Dendritic cell treated with granulocyte-macrophage colony-stimulating factor and Interleukin-4, amounts not matched to agents 40 ng/mL and 50 ng/mL, for 4 days (primary cell): ENCODE data around the gene DVL2.
A peak's percentile ranks its signal among the peaks of the same experiment; 100 is the strongest.
"Not testable (repeated sequence)": the region's sequence is repeated elsewhere in the genome, so short reads cannot be mapped to it uniquely, and the experiment has no call there.

Experiments
- H3K27ac Mint-ChIP-seq: one replicate; pipeline ENCODE4 v1.8.0; 2022; ENCODE audit warnings: mild to moderate bottlenecking, mixed read lengths
- H3K27me3 Mint-ChIP-seq: one replicate; pipeline ENCODE4 v1.8.0; 2022; ENCODE audit warnings: mild to moderate bottlenecking, mixed read lengths
- H3K36me3 Mint-ChIP-seq: one replicate; pipeline ENCODE4 v1.8.0; 2022; ENCODE audit warnings: low read depth, mixed read lengths
- H3K4me1 Mint-ChIP-seq: one replicate; pipeline ENCODE4 v1.8.0; 2022; ENCODE audit warnings: low read depth, mixed read lengths
- H3K4me3 Mint-ChIP-seq: one replicate; pipeline ENCODE4 v1.8.0; 2022; ENCODE audit warnings: mild to moderate bottlenecking, moderate library complexity, mixed read lengths
- H3K9me3 Mint-ChIP-seq: one replicate; pipeline ENCODE4 v1.8.0; 2022; ENCODE audit warnings: mixed read lengths
- intact Hi-C: fragments of 100-400 bp; cut with micrococcal nuclease; formaldehyde crosslinking; loops from one replicate; pipeline ENCODE4 v1.15.0; 2022

DVL2 gene

DNA sequence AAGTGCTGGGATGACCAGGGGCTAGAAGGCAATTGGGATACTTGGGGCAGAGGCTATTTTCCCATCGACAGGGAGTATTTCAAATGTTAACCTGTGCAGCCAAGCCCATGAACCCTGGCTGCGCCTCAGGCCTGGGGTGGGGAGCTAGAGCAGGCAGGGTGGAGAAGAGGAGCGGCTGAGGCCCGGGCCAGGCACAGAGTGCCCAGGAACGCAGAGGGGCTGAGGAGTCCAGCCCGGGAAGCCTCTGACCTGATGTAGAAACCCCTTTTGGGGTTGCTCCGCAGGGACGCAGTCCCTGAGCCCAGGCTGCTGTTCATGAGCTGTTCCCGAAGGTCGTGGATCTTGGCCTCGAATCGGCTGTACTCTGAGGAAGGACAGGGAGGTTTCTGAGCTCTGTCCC lies 38.3 kb downstream of the DVL2 start:
- no peaks in the 10 kb centered on the region for H3K27me3 Mint-ChIP-seq
- no peak overlapping the region for H3K4me3 Mint-ChIP-seq
- peaks cover 86% of the 10 kb centered on the region for H3K36me3 Mint-ChIP-seq
- intact Hi-C loops = no loop called here
- no peaks in the 10 kb centered on the region for H3K4me1 Mint-ChIP-seq
- H3K9me3 Mint-ChIP-seq = no peaks in the 10 kb centered on the region
- H3K27ac Mint-ChIP-seq = no peak overlapping the region

DNA sequence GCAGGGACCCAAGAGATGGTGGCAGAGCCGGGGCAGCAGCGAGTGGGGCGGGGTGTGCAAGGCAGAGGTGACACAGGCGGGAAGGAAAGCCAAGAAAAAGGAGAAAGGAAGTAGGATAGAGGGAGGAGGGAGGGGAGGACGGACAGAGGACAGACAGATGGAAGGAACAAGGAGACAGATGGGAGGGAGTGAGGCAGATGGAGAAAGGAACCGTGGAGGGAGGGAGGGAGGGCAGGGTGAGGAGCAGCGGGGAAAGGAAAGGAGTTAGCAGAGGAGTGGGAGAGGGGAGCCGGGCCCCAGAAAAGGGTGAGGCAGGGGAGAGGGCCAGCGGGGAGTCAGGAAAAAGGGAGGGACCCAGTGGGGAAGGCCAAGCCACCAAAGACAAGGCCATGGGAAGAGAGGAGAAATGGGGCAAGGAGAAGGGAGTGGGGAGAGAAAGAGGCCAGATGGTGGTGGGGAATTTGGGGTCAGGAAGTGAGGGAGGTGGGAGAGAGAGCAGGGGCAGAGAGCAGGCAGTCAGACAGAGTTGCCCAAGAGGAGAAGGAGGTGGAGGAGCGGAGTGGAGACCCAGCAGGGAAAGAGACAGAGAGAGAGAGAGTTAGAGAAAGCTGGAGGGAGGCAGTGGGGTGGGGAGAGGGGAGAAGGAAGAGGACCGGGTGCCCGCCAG lies 41.9 kb downstream of the DVL2 start:
- Mint-ChIP-seq H3K4me1 (no peaks in the 10 kb centered on the region), H3K9me3 (no peaks in the 10 kb centered on the region), H3K36me3 (peaks cover 87% of the 10 kb centered on the region), H3K27me3 (no peaks in the 10 kb centered on the region), H3K4me3 (no peak overlapping the region), H3K27ac (no peak overlapping the region)
- intact Hi-C loops = no loop called here

DNA sequence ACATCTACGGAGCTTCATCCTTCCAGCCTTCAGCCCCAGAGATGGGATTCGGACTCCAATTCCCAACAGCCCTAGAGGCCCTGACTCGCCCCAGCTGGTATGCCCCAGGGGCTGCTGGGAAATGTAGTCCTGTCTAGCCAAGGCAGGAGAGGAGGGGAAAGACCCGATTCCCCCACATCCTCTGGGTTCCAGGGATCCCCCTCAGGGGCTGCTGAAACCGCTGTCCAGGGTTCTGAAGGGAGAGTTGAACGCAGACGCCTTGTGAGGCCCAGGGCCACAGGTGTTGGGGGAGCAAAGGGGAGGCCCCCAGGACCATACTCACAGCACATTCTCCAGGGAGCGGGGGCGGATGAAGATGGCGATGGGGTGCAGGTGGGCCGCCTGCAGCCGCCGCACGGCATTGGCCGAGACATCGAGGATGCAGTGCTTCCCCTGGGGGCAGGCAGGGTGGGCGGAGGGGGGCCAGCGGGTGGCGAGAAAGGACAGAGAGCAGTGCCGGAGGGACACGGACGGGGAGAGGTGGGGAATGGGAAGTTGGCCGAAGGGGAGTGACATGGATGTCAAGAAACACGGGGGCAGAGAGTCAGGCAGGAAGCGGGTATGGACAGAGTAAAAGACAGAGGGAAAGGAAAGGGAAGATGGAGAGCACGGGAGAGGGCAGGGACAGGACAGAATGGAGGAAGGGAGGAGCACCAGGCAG lies 42.6 kb downstream of the DVL2 start:
- peaks cover 80% of the 10 kb centered on the region for H3K36me3 Mint-ChIP-seq
- H3K9me3 Mint-ChIP-seq = no peaks in the 10 kb centered on the region
- no peak overlapping the region for H3K4me3 Mint-ChIP-seq
- no peaks in the 10 kb centered on the region for H3K27me3 Mint-ChIP-seq
- no peak overlapping the region for H3K27ac Mint-ChIP-seq
- peaks cover 2% of the 10 kb centered on the region for H3K4me1 Mint-ChIP-seq
- intact Hi-C loops = no loop called here

DNA sequence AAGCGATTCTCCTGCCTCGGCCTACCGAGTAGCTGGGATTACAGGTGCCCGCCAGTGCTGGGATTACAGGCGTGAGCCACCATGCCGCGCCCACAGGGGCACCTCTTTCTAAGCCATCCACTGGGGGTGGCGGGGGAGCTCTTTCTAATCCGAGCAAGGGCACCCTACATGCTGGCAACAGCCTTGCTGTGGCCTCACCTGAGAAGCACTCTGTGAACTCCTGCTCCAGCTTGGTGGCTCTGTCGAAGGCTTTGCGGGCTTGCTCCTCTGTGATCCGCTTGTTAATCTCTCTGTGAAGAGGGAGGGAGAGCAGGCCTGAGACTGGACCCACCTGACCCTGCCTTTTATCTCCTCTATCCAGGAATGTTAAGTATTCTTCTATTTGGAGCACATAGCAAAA lies 43.2 kb downstream of the DVL2 start:
- Mint-ChIP-seq H3K27me3 (no peaks in the 10 kb centered on the region), H3K9me3 (no peaks in the 10 kb centered on the region), H3K4me1 (peaks cover 8% of the 10 kb centered on the region), H3K27ac (no peak overlapping the region), H3K36me3 (peaks cover 73% of the 10 kb centered on the region), H3K4me3 (no peak overlapping the region)
- intact Hi-C loops = no loop called here

DNA sequence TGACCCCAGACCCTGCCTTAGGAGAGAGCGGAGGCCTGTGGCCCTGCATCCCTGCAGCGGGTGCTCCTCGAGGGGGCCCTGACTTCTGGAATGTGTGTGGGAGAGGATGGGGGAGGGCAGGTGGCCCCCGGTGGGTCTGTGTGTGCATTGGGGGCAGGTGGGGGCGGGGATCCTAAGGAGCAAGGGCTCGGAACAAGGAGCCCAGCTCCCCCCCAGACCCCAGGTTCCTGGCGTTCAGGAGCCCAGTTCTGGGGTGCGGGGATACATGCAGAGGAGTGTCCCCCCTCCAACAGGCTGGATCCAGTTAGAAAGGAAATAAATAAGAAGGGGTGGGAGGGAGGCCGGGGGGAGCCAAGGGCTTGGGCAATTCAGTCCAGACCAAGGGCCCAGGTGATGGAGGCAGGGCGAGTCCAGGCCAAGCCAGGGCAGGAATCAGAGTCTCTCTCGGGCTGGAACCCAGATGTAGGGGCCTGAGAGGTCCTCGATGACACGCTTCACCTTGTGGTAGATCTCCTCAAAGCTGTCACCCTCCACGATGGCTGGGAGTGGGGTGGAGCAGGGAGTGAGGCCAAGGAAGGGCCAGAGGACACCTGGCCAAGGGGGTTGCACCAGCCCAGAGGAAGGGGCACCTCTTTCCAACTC lies 43.9 kb downstream of the DVL2 start:
- H3K36me3 Mint-ChIP-seq = peaks cover 67% of the 10 kb centered on the region

DNA sequence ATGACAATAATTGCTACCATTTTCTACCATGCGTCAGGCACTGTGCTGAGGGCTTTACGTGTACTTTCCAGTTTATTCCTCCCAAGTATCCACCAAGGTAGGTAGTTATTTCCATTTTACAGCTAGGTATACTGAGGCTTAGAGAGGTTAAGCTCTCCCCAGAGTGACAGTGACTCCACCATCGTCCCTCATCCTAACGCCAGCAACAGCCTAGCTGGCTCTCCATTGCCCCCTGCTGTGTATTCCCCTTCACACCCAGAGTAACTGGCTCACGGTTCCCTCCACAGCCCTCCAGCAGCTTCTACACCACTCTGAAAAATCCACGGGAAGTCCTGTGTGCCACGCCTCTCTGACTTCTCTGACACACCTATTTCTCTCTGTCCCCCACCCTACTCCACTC lies 48.1 kb downstream of the DVL2 start:
- Mint-ChIP-seq H3K36me3 (peaks cover 25% of the 10 kb centered on the region), H3K4me3 (no peak overlapping the region), H3K27ac (no peak overlapping the region), H3K4me1 (peaks cover 22% of the 10 kb centered on the region), H3K27me3 (peaks cover 1% of the 10 kb centered on the region), H3K9me3 (no peaks in the 10 kb centered on the region)
- intact Hi-C loops = no loop called here

More for the DNA sequence above, 43.9 kb downstream of the DVL2 start:
- H3K4me3 Mint-ChIP-seq = no peak overlapping the region
- intact Hi-C loops = no loop called here
- no peak overlapping the region for H3K27ac Mint-ChIP-seq
- H3K9me3 Mint-ChIP-seq = no peaks in the 10 kb centered on the region
- peaks cover 8% of the 10 kb centered on the region for H3K4me1 Mint-ChIP-seq
- H3K27me3 Mint-ChIP-seq = no peaks in the 10 kb centered on the region

DNA sequence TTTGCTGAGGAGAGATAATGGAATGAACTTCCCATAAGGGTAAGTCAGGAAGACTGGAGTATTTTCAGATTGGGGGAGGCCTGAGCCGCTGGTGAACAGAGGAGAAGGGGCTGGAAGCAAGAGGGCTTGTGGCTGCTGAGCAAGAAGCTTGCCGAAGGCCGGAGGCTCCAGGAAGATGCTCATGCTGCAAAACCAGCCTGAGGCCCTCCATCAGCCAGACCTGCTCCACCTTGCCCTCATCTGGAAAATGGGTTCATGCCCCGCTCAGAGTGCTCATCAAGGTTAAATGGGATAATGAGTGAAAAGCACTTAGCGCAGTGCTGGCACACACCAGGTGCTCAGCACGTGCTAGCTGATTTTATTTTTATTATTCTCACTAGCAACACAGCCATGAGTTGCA lies 49.7 kb downstream of the DVL2 start:
- Mint-ChIP-seq H3K36me3 (peaks cover 9% of the 10 kb centered on the region), H3K27ac (no peak overlapping the region), H3K4me1 (peaks cover 22% of the 10 kb centered on the region), H3K4me3 (no peak overlapping the region), H3K27me3 (peaks cover 2% of the 10 kb centered on the region), H3K9me3 (no peaks in the 10 kb centered on the region)
- intact Hi-C loops = no loop called here

DNA sequence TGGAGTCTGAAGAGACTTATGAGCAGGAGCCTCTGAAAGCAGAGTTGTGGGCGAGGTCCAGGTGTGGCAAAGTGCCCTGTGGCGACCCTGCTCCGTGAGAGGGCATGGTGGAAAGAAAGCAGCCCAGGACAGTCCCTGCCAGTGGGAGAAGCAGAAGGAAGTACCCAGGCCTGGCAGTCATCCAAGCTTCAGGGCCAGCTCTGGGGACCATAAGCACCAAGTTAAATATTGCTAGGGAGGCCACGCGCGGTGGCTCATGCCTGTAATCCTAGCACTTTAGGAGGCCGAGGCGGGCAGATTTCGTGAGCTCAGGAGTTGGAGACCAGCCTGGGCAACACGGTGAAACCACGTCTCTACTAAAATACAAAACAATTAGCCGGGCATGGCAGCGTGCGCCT lies 50.2 kb downstream of the DVL2 start:
- peaks cover 22% of the 10 kb centered on the region for H3K4me1 Mint-ChIP-seq
- H3K27me3 Mint-ChIP-seq = peaks cover 5% of the 10 kb centered on the region
- H3K4me3 Mint-ChIP-seq = no peak overlapping the region
- intact Hi-C loops = no loop called here
- no peak overlapping the region for H3K27ac Mint-ChIP-seq
- no peaks in the 10 kb centered on the region for H3K9me3 Mint-ChIP-seq
- peaks cover 4% of the 10 kb centered on the region for H3K36me3 Mint-ChIP-seq

DNA sequence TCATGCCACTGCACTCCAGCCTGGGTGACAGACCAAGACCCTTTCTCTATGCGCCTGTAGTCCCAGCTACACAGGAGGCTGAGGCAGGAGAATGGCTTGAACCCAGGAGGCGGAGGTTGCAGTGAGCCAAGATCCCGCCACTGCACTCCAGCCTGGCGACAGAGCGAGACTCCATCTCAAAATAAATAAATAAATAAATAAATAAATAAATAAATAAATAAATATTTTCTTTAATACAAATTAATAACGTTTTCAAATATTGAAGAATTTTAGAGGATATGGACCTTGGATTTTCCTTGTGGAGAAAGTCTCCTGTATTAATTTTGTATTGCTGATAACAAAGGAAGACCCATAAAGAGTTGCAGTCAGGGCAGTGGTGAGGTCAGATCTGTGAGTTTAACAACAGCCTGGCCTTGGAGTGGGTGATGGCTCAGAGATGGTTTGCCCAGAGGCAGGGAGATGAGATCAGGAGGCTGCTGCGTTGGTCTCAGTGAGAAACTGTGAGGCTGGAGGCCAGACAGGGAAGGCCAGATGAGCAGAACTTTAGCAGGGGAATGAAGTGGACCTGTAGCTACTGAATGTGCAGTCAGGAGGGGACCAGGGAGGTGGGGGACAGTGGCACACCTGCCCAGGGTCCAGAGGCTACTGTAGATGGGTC lies 50.8 kb downstream of the DVL2 start:
- no peak overlapping the region for H3K27ac Mint-ChIP-seq

DNA sequence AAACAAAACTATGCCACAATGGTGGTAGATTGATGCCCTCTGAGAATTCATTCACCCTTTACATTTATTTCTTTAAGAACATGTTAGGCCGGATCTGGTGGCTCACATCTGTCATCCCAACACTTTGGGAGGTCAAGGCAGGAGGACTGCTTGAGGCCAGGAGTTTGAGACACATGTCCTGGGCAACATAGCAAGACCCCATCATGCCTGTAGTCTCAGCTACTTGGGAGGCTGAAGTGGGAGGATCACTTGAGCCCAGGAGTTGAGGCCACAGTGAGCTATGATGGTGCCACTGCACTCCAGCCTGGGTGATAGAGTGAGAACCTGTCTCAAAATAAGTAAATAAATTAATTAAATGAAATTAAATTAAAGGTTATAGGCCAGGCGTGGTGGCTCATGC lies 52.2 kb downstream of the DVL2 start:
- Mint-ChIP-seq H3K27me3 (peaks cover 15% of the 10 kb centered on the region), H3K4me1 (peaks cover 30% of the 10 kb centered on the region)
- H3K9me3 Mint-ChIP-seq, H3K27ac Mint-ChIP-seq, H3K36me3 Mint-ChIP-seq, intact Hi-C loops, H3K4me3 Mint-ChIP-seq: not testable (repeated sequence)

More for the DNA sequence above, 50.8 kb downstream of the DVL2 start:
- peaks cover 22% of the 10 kb centered on the region for H3K4me1 Mint-ChIP-seq
- peaks cover 7% of the 10 kb centered on the region for H3K27me3 Mint-ChIP-seq
- H3K4me3 Mint-ChIP-seq = no peak overlapping the region
- no peaks in the 10 kb centered on the region for H3K36me3 Mint-ChIP-seq
- no peaks in the 10 kb centered on the region for H3K9me3 Mint-ChIP-seq
- intact Hi-C loops = no loop called here

DNA sequence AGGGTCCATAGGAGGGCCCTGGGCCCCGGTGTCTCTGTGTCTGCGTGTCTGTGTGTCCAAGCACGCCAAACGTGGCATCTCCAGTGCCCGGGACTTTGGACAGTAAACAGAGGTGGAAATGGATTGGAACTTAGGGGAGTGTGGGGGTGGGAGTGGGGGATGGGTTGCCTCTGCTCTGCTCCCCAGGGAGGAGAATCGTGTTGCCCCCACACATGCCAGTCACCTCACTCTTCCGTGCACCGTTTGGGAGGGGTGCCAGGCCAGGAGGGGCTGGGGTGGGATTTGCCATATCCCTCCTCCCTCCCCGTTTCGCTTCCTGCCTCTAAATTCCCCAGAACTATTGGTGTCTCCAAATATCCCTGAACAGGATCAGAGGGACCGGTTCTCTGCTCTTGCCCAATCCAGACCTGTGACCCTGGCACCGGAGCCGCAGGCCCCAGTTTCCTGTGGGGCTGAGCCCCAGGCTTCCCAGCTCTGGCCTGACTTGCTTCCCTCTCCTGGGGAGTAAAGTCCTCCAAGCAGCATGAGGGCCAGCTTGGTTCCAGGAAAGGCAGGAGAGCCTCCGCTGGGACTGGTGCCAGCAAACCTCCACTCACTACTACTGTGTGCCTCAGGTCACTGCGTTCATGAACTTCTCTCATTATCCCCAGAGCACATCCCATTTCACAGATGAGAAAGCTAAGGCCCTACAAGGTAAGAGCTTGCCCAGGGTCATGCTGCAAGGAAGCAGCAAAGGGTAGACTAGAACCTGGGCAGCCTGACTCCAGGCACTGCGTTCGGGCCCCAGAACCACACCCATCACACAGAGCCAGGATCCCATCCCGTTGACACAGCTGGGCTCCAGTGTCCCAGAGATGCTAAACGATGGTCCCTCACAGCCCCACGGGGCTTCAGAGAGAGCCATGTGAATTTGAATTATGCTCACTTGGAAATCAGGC lies 54.7 kb downstream of the DVL2 start, which contains the start of gene ASGR1:
Gene ASGR1, minus strand, starts transcription at position 54 of the 938 bp plus-strand sequence. CDS start 807 bp downstream, outside the sequence.
- Mint-ChIP-seq H3K36me3 (no peaks in the 10 kb centered on the region), H3K27me3 (peaks cover 15% of the 10 kb centered on the region), H3K9me3 (no peaks in the 10 kb centered on the region), H3K4me1 (peaks cover 20% of the 10 kb centered on the region), H3K4me3 (no peak within 1 kb of the TSS), H3K27ac (no peak within 1 kb of the TSS)
- intact Hi-C loops = no loop called here

DNA sequence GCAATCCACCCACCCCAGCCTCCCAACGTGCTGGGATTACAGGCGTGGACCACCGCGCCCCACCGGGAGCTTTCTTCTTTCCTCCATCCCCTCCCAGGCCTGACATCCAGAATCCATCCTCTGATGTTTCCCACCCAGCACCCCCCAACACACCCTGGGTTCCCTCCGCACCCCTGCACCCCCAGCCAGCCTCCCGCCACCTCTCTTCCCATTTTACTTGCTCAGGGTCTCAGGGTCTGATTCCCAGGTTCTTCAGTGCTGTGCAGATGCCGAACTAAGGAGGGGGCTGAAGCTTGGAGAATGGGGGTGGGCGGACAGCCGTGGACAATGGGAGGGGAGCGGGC lies 55.4 kb downstream of the DVL2 start:
- peaks cover 14% of the 10 kb centered on the region for H3K4me1 Mint-ChIP-seq
- H3K9me3 Mint-ChIP-seq = no peaks in the 10 kb centered on the region
- H3K27ac Mint-ChIP-seq = no peak overlapping the region
- H3K36me3 Mint-ChIP-seq = no peaks in the 10 kb centered on the region
- H3K27me3 Mint-ChIP-seq = peaks cover 15% of the 10 kb centered on the region
- H3K4me3 Mint-ChIP-seq = no peak overlapping the region
- intact Hi-C loops = no loop called here

DNA sequence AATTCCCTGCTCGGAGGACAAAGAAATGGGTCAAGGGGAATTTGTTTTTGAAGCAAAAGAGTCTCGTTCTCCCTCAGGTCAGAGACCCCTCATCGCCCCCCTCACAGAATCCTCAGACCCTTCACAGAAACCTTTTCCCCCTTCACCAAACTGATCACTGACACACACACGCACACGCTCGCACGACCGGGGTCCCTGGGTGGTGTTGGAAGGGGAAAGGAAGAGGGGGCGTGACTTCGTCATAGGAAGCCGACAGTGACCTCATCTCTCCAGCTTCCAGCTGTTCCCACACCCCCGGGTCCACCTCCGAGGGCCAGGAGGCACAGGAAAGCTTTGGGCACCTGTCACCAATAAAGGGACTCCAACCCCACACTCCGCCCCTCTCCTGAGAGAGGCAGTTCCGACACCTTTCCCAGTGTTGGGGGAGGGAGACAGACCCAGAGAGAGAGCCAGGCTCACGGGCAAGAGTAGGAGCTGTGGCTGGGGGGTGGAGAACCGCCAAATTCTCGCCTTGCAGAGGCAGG lies 56.3 kb downstream of the DVL2 start:
- Mint-ChIP-seq H3K4me3 (peak overlapping the region; percentile 52), H3K9me3 (no peaks in the 10 kb centered on the region), H3K36me3 (no peaks in the 10 kb centered on the region), H3K4me1 (peaks cover 8% of the 10 kb centered on the region), H3K27ac (no peak overlapping the region), H3K27me3 (peaks cover 14% of the 10 kb centered on the region)
- intact Hi-C loops = loop anchor here (2.0 kb wide), 1 partner anchor 131 kb away; no protein-coding TSS in a partner anchor
